SH-SY5Y (cell line): Measurements from ENCODE around the gene WWOX.

Experiments
- GATA2 ChIP-seq: IDR thresholded peaks from 2 replicates; pipeline ENCODE4 v1.6.1; 2011; ENCODE audit warnings: mild to moderate bottlenecking, low read depth, low read length
- GATA3 ChIP-seq: IDR thresholded peaks from 2 replicates; pipeline ENCODE4 v1.6.1; 2011; ENCODE audit warnings: low read depth, mild to moderate bottlenecking, low read length, moderate library complexity

DNA sequence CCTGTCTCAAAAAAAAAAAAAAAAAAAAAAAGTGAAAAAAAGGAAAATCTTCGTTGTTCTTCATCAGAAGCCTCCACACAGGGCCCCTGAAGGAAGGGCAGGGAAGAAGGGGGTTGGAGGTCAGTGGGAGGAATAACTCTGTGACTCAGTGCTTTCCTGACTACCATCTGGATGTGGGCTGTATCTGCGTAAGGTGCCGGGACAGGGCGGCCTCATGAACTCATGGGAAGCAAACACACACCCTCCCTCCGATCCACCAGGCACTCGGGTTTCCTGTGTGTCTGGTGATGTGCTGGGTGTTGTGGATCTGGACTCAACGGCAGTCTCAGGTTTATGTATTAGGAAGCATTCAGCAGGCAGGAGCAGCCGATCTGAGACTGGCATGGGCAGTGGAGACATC is 691.6 kb downstream of the WWOX start:
- TF ChIP-seq GATA2 = no peak
- no peak for TF ChIP-seq GATA3
